AG08395 (cell line): ENCODE data around the gene KRTAP10-5.
"Not testable (repeated sequence)": the region's sequence is repeated elsewhere in the genome, so short reads cannot be mapped to it uniquely, and the experiment has no call there.

Experiments
- DNase-seq: peaks from one replicate; pipeline ENCODE4 v3.0.0; 2012; ENCODE audit warnings: mixed read lengths, low spot score

The KRTAP10-5 gene

GRCh38 chr21:44590897-44591800 lies 10.7 kb upstream of the KRTAP10-5 start:
- not testable (repeated sequence) for DNase-seq

GRCh38 chr21:44590311-44590721 lies 9.9 kb upstream of the KRTAP10-5 start:
- no peak for DNase-seq

GRCh38 chr21:44589586-44590305 lies 9.3 kb upstream of the KRTAP10-5 start:
- DNase-seq = no peak

GRCh38 chr21:44589094-44589493 lies 8.7 kb upstream of the KRTAP10-5 start:
- no peak for DNase-seq

GRCh38 chr21:44585892-44586291 lies 5.5 kb upstream of the KRTAP10-5 start:
- no peak for DNase-seq

- DNase-seq = no peak
Measured at GRCh38 chr21:44583800-44584147, 3.4 kb upstream of the KRTAP10-5 start.

- no peak for DNase-seq
Measured at GRCh38 chr21:44583089-44583799, 2.8 kb upstream of the KRTAP10-5 start.

GRCh38 chr21:44582055-44582454 lies 1.7 kb upstream of the KRTAP10-5 start:
- no peak for DNase-seq

- no peak for DNase-seq
Measured at GRCh38 chr21:44581158-44581557, 754 bp upstream of the KRTAP10-5 start.

GRCh38 chr21:44579833-44580144 lies 615 bp downstream of the KRTAP10-5 start:
- DNase-seq = no peak

GRCh38 chr21:44579056-44579832 lies 1.2 kb downstream of the KRTAP10-5 start:
- DNase-seq = no peak

GRCh38 chr21:44578371-44579055 lies 1.9 kb downstream of the KRTAP10-5 start:
- no peak for DNase-seq

- DNase-seq = no peak
Measured at GRCh38 chr21:44576025-44576420, 4.4 kb downstream of the KRTAP10-5 start.

- no peak for DNase-seq
Measured at GRCh38 chr21:44575307-44576024, 4.9 kb downstream of the KRTAP10-5 start.

- DNase-seq = no peak
Measured at GRCh38 chr21:44574457-44575306, 5.7 kb downstream of the KRTAP10-5 start.

- DNase-seq = not testable (repeated sequence)
Measured at GRCh38 chr21:44573630-44574456, 6.6 kb downstream of the KRTAP10-5 start, which contains the start of gene KRTAP10-4. TSS of gene KRTAP10-4 (plus strand) at chr21:44573729. CDS start at chr21:44573759, 30 bp downstream.

GRCh38 chr21:44572959-44573583 lies 7.3 kb downstream of the KRTAP10-5 start:
- DNase-seq = no peak
